Natural killer cell (primary cell): Measurements from ENCODE around the gene VCAN. TPM values are rescaled to one million over a fixed set of nuclear protein-coding genes. Genes with fewer than 3 reads are reported as not detected.

Source experiments
- ATAC-seq, 3 donors: fragments of 150-1000 bp in 2 of 3; fragments of 200-7000 bp in 1 of 3; cut with Tn5 transposase; 1 replicate in 1 of 3; 2 replicates in 2 of 3; pipeline ENCODE4 v1.10.0; 2021; ENCODE audit warnings: mild to moderate bottlenecking in 2 of 3, moderate library complexity in 2 of 3
- DNase-seq, 2 donors: peaks; one replicate each; pipeline versions ENCODE4 v3.0.0 to v3.0.0-alpha.2; 2013 to 2021; ENCODE audit warnings: mixed read lengths in 1 of 2
- H3K27ac ChIP-seq: one replicate; pipeline ENCODE4 v1.5.1; 2013; ENCODE audit warnings: mild to moderate bottlenecking, low read length
- H3K27me3 ChIP-seq: one replicate; pipeline ENCODE4 v1.6.1; 2013; ENCODE audit warnings: low read length; ENCODE audit not compliant: control insufficient read depth, insufficient read depth
- H3K36me3 ChIP-seq: one replicate; pipeline ENCODE4 v1.6.1; 2013; ENCODE audit warnings: low read length; ENCODE audit not compliant: control insufficient read depth, insufficient read depth
- H3K4me1 ChIP-seq: one replicate; pipeline ENCODE4 v1.6.1; 2013; ENCODE audit warnings: low read length; ENCODE audit not compliant: control insufficient read depth, insufficient read depth
- H3K4me3 ChIP-seq: one replicate; pipeline ENCODE4 v1.5.1; 2013; ENCODE audit warnings: low read length
- H3K9me3 ChIP-seq: one replicate; pipeline ENCODE4 v1.6.1; 2013; ENCODE audit warnings: low read length; ENCODE audit not compliant: control insufficient read depth, insufficient read depth
- H3K27ac Mint-ChIP-seq, 2 donors: one replicate each; pipeline ENCODE4 v1.8.0; 2022; ENCODE audit warnings: mild to moderate bottlenecking in 2 of 2, mixed read lengths in 2 of 2, moderate library complexity in 1 of 2
- H3K27me3 Mint-ChIP-seq, 2 donors: one replicate each; pipeline ENCODE4 v1.8.0; 2022; ENCODE audit warnings: low read depth in 2 of 2, mixed read lengths in 2 of 2
- H3K36me3 Mint-ChIP-seq: one replicate; pipeline ENCODE4 v1.8.0; 2022; ENCODE audit warnings: mixed read lengths
- H3K4me1 Mint-ChIP-seq, 2 donors: one replicate each; pipeline ENCODE4 v1.8.0; 2022; ENCODE audit warnings: mixed read lengths in 2 of 2
- H3K4me3 Mint-ChIP-seq: one replicate; pipeline ENCODE4 v1.8.0; 2022; ENCODE audit warnings: mild to moderate bottlenecking, moderate library complexity, mixed read lengths
- H3K9me3 Mint-ChIP-seq, 2 donors: one replicate each; pipeline ENCODE4 v1.8.0; 2022; ENCODE audit warnings: mixed read lengths in 2 of 2
- CTCF ChIP-seq: fragments of 200-600 bp; IDR thresholded peaks from one replicate; pipeline ENCODE4 v1.8.0; 2022; ENCODE audit warnings: antibody characterized with exemption
- WGBS: methylation state at CpG from one replicate; pipeline ENCODE4 v1.1.7; 2013; ENCODE audit warnings: missing lambda C conversion rate; ENCODE audit not compliant: insufficient coverage; 5-methylcytosine and 5-hydroxymethylcytosine counted together
- intact Hi-C: fragments of 100-400 bp; cut with micrococcal nuclease; formaldehyde crosslinking; loops from one replicate; pipeline ENCODE4 v1.14.2; 2022
- total RNA-seq, 4 donors: library from RNA; stranded (reverse); fragments of 120-200 nt in 1 of 4; gene quantifications; one replicate each; pipeline versions ENCODE4 v1.2.3 to v1.2.4, GENCODE V29; 2013 to 2022

Gene VCAN
- total RNA-seq, 3 donors from 2014 or later (not counting 1 experiment from before 2014, with no cell fraction given), result 2.3 to 60.1 (median 28.4) TPM

GRCh38 chr5:83526289-83526688 lies 54.7 kb downstream of the VCAN start:
- Histone ChIP-seq H3K36me3 (no peaks in the 10 kb centered on the region), H3K27ac (no peak overlapping the region), H3K4me1 (no peaks in the 10 kb centered on the region), H3K9me3 (no peaks in the 10 kb centered on the region), H3K4me3 (no peak overlapping the region), H3K27me3 (no peaks in the 10 kb centered on the region)
- H3K4me3 Mint-ChIP-seq, result no peak overlapping the region
- no peaks in the 10 kb centered on the region for H3K36me3 Mint-ChIP-seq
- intact Hi-C loops, result no loop called here
- H3K9me3 Mint-ChIP-seq, result no peaks in the 10 kb centered on the region
- no peak for ATAC-seq
- H3K4me1 Mint-ChIP-seq, result no peaks in the 10 kb centered on the region
- H3K27ac Mint-ChIP-seq, result no peak overlapping the region
- H3K27me3 Mint-ChIP-seq, result no peaks in the 10 kb centered on the region
- TF ChIP-seq CTCF, result no peak
- no CpG with 5 or more reads among the region's 1 CpG for WGBS
- no peak for DNase-seq

GRCh38 chr5:83527221-83527620 lies 55.7 kb downstream of the VCAN start:
- H3K27me3 Mint-ChIP-seq, result no peaks in the 10 kb centered on the region
- no peak overlapping the region for H3K4me3 Mint-ChIP-seq
- Histone ChIP-seq H3K9me3 (no peaks in the 10 kb centered on the region), H3K27me3 (no peaks in the 10 kb centered on the region), H3K36me3 (no peaks in the 10 kb centered on the region), H3K4me3 (no peak overlapping the region), H3K27ac (no peak overlapping the region), H3K4me1 (no peaks in the 10 kb centered on the region)
- DNase-seq (no peak), ATAC-seq (no peak)
- WGBS, result 34% methylated on average over 2 of the region's 4 CpGs
- no peak overlapping the region for H3K27ac Mint-ChIP-seq
- intact Hi-C loops, result no loop called here
- H3K9me3 Mint-ChIP-seq, result no peaks in the 10 kb centered on the region
- no peaks in the 10 kb centered on the region for H3K4me1 Mint-ChIP-seq
- no peaks in the 10 kb centered on the region for H3K36me3 Mint-ChIP-seq
- TF ChIP-seq CTCF, result no peak

GRCh38 chr5:83527722-83528438 lies 56.3 kb downstream of the VCAN start:
- WGBS, result 93% methylated on average over 4 of the region's 4 CpGs
- ATAC-seq, result no peak
- no peak overlapping the region for H3K27ac Mint-ChIP-seq
- no peaks in the 10 kb centered on the region for H3K27me3 Mint-ChIP-seq
- no peak overlapping the region for H3K4me3 ChIP-seq
- no peak overlapping the region for H3K4me3 Mint-ChIP-seq
- intact Hi-C loops, result no loop called here
- no peaks in the 10 kb centered on the region for H3K4me1 Mint-ChIP-seq
- no peak for DNase-seq
- TF ChIP-seq CTCF, result no peak
- H3K36me3 Mint-ChIP-seq, result no peaks in the 10 kb centered on the region
- no peaks in the 10 kb centered on the region for H3K9me3 Mint-ChIP-seq
- no peaks in the 10 kb centered on the region for H3K36me3 ChIP-seq
- H3K27ac ChIP-seq, result no peak overlapping the region
- H3K27me3 ChIP-seq, result no peaks in the 10 kb centered on the region
- H3K9me3 ChIP-seq, result no peaks in the 10 kb centered on the region
- no peaks in the 10 kb centered on the region for H3K4me1 ChIP-seq

- Mint-ChIP-seq H3K4me3 (no peak overlapping the region), H3K4me1 (no peaks in the 10 kb centered on the region), H3K27me3 (no peaks in the 10 kb centered on the region), H3K9me3 (no peaks in the 10 kb centered on the region), H3K27ac (no peak overlapping the region), H3K36me3 (no peaks in the 10 kb centered on the region)
- no peaks in the 10 kb centered on the region for H3K27me3 ChIP-seq
- intact Hi-C loops, result no loop called here
- H3K27ac ChIP-seq, result no peak overlapping the region
- no peaks in the 10 kb centered on the region for H3K9me3 ChIP-seq
- no peak overlapping the region for H3K4me3 ChIP-seq
- TF ChIP-seq CTCF, result no peak
- no peaks in the 10 kb centered on the region for H3K4me1 ChIP-seq
- WGBS, result 71% methylated on average over 2 of the region's 2 CpGs
- ATAC-seq (no peak), DNase-seq (no peak)
- H3K36me3 ChIP-seq, result no peaks in the 10 kb centered on the region
These were observed 56.9 kb downstream of the VCAN start for GRCh38 chr5:83528439-83528769.
